ENCODE measurements around the gene MNAT1. TPM values are rescaled to one million over a fixed set of nuclear protein-coding genes. Genes with fewer than 3 reads are reported as not detected.
A peak's percentile ranks its signal among the peaks of the same experiment; 100 is the strongest.

MNAT1 gene
- total RNA-seq, 3 donors from 2014 or later (not counting 1 experiment from before 2014, with no cell fraction given): 33.8 to 45.4 (median 34.0) TPM

- no peaks in the 10 kb centered on the region for H3K9me3 ChIP-seq (ENCODE audit: control insufficient read depth, insufficient read depth, low read length)
- Mint-ChIP-seq H3K27me3 (ENCODE audit: low read depth in 2 of 2) (peaks cover 0 to 3% of the 10 kb centered on the region in 2 donors), H3K4me1 (peaks cover 33 to 35% of the 10 kb centered on the region in 2 donors), H3K9me3 (no peaks in the 10 kb centered on the region), H3K36me3 (no peaks in the 10 kb centered on the region), H3K27ac (peak overlapping the region in 1 of 2 donors; percentile 23), H3K4me3 (no peak overlapping the region)
- H3K27me3 ChIP-seq (ENCODE audit: control insufficient read depth, insufficient read depth, low read length): no peaks in the 10 kb centered on the region
- no peaks in the 10 kb centered on the region for H3K36me3 ChIP-seq (ENCODE audit: control insufficient read depth, insufficient read depth, low read length)
- ATAC-seq (no peak), DNase-seq (no peak)
- no peak overlapping the region for H3K27ac ChIP-seq (ENCODE audit: low read length)
- no CpG with 5 or more reads among the region's 1 CpG for WGBS (ENCODE audit: insufficient coverage)
- peaks cover 28% of the 10 kb centered on the region for H3K4me1 ChIP-seq (ENCODE audit: control insufficient read depth, insufficient read depth, low read length)
- intact Hi-C loops (cut with micrococcal nuclease): no loop called here
- no peak overlapping the region for H3K4me3 ChIP-seq (ENCODE audit: low read length)
- TF ChIP-seq CTCF (IDR thresholded peaks at IDR 0.05): no peak
Measured at GRCh38 chr14:60756847-60757246, 22.3 kb downstream of the MNAT1 start.

GRCh38 chr14:60757567-60758002, 23.0 kb downstream of the MNAT1 start:
- Mint-ChIP-seq H3K27ac (peak overlapping the region; percentile 23 to 59), H3K36me3 (no peaks in the 10 kb centered on the region), H3K9me3 (no peaks in the 10 kb centered on the region), H3K4me3 (no peak overlapping the region), H3K27me3 (ENCODE audit: low read depth in 2 of 2) (peaks cover 0 to 3% of the 10 kb centered on the region in 2 donors), H3K4me1 (peaks cover 33 to 35% of the 10 kb centered on the region in 2 donors)
- Histone ChIP-seq H3K4me3 (ENCODE audit: low read length) (no peak overlapping the region), H3K27ac (ENCODE audit: low read length) (no peak overlapping the region), H3K27me3 (ENCODE audit: control insufficient read depth, insufficient read depth, low read length) (no peaks in the 10 kb centered on the region), H3K9me3 (ENCODE audit: control insufficient read depth, insufficient read depth, low read length) (no peaks in the 10 kb centered on the region), H3K4me1 (ENCODE audit: control insufficient read depth, insufficient read depth, low read length) (peaks cover 25% of the 10 kb centered on the region), H3K36me3 (ENCODE audit: control insufficient read depth, insufficient read depth, low read length) (no peaks in the 10 kb centered on the region)
- DNase-seq (no peak), ATAC-seq (no peak)
- WGBS (ENCODE audit: insufficient coverage): no CpG with 5 or more reads among the region's 1 CpG
- TF ChIP-seq CTCF (IDR thresholded peaks at IDR 0.05): no peak
- intact Hi-C loops (cut with micrococcal nuclease): no loop called here

GRCh38 chr14:60758885-60759284, 24.3 kb downstream of the MNAT1 start:
- H3K4me3 ChIP-seq (ENCODE audit: low read length): no peak overlapping the region
- peaks cover 23 to 25% of the 10 kb centered on the region in 2 donors for H3K4me1 Mint-ChIP-seq
- DNase-seq: no peak
- no peak overlapping the region for H3K27ac ChIP-seq (ENCODE audit: low read length)
- intact Hi-C loops (cut with micrococcal nuclease): no loop called here
- no peaks in the 10 kb centered on the region for H3K9me3 Mint-ChIP-seq
- no peak for TF ChIP-seq CTCF (IDR thresholded peaks at IDR 0.05)
- 36% methylated on average over 2 of the region's 2 CpGs for WGBS (ENCODE audit: insufficient coverage)
- H3K4me3 Mint-ChIP-seq: peak overlapping the region; percentile 76
- no peaks in the 10 kb centered on the region for H3K36me3 Mint-ChIP-seq
- peaks cover 0 to 3% of the 10 kb centered on the region in 2 donors for H3K27me3 Mint-ChIP-seq (ENCODE audit: low read depth in 2 of 2)
- ATAC-seq: no peak
- H3K27me3 ChIP-seq (ENCODE audit: control insufficient read depth, insufficient read depth, low read length): no peaks in the 10 kb centered on the region
- peaks cover 18% of the 10 kb centered on the region for H3K4me1 ChIP-seq (ENCODE audit: control insufficient read depth, insufficient read depth, low read length)
- peak overlapping the region; percentile 34 to 59 for H3K27ac Mint-ChIP-seq
- H3K36me3 ChIP-seq (ENCODE audit: control insufficient read depth, insufficient read depth, low read length): no peaks in the 10 kb centered on the region
- no peaks in the 10 kb centered on the region for H3K9me3 ChIP-seq (ENCODE audit: control insufficient read depth, insufficient read depth, low read length)

GRCh38 chr14:60760209-60760608, 25.6 kb downstream of the MNAT1 start:
- intact Hi-C loops (cut with micrococcal nuclease): no loop called here

More at GRCh38 chr14:60760209-60760608, 25.6 kb downstream of the MNAT1 start:
- no peaks in the 10 kb centered on the region for H3K9me3 ChIP-seq (ENCODE audit: control insufficient read depth, insufficient read depth, low read length)
- DNase-seq: no peak
- Mint-ChIP-seq H3K27ac (no peak overlapping the region), H3K9me3 (no peaks in the 10 kb centered on the region), H3K4me3 (no peak overlapping the region), H3K36me3 (no peaks in the 10 kb centered on the region), H3K4me1 (peaks cover 20 to 23% of the 10 kb centered on the region in 2 donors), H3K27me3 (ENCODE audit: low read depth in 2 of 2) (peaks cover 0 to 3% of the 10 kb centered on the region in 2 donors)
- peaks cover 5% of the 10 kb centered on the region for H3K4me1 ChIP-seq (ENCODE audit: control insufficient read depth, insufficient read depth, low read length)
- TF ChIP-seq CTCF (IDR thresholded peaks at IDR 0.05): no peak
- H3K36me3 ChIP-seq (ENCODE audit: control insufficient read depth, insufficient read depth, low read length): no peaks in the 10 kb centered on the region
- H3K4me3 ChIP-seq (ENCODE audit: low read length): no peak overlapping the region
- no peak overlapping the region for H3K27ac ChIP-seq (ENCODE audit: low read length)
- no peak for ATAC-seq
- 100% methylated on average over 1 of the region's 1 CpG for WGBS (ENCODE audit: insufficient coverage)
- H3K27me3 ChIP-seq (ENCODE audit: control insufficient read depth, insufficient read depth, low read length): no peaks in the 10 kb centered on the region

Measured in natural killer cell (primary cell).